Measurements from ENCODE around the gene FDXR.

DNA sequence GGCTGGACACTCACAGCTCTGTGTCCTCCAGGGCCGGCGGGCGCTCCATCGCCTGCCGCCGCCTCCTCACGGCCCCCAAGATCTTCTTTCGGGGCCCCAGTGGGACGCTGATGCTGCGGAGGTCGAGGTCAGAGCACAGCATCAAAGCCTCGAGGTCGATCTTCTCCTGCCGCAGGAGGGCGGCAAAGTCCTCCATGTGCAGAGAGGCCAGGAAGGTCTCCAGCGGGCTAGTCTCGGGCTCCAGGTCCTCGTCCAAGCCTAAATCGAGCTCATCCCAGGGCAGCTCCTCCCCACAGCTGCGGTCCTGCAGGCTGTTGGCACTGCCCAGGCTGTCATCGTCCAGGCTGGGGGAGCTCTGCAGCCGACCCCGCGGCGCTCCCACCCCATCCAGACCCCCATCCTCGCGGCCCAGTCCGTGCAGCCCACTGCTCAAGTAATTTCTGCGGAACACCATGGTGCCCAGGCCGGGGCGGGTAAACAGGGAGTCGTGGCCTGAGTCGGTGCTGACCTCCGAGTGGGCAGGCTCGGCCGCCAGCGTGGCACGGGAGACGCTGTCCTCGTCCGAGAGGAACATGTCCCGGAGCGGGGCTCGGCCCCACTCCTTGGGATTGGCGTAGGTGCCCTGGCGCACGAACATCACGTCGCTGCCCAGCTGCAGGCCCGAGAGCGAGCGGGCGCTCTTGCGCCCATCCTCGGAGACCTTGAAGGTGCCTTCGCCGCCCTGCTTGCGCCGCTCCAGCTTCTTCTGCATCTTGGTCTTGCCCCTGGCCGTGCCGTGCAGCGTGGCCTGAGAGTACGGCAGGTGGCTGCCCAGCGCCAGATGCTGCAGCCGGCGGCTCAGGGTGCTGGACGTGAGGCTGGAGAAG, 46.9 kb upstream of the FDXR start:
- TF ChIP-seq, protein P1, sequence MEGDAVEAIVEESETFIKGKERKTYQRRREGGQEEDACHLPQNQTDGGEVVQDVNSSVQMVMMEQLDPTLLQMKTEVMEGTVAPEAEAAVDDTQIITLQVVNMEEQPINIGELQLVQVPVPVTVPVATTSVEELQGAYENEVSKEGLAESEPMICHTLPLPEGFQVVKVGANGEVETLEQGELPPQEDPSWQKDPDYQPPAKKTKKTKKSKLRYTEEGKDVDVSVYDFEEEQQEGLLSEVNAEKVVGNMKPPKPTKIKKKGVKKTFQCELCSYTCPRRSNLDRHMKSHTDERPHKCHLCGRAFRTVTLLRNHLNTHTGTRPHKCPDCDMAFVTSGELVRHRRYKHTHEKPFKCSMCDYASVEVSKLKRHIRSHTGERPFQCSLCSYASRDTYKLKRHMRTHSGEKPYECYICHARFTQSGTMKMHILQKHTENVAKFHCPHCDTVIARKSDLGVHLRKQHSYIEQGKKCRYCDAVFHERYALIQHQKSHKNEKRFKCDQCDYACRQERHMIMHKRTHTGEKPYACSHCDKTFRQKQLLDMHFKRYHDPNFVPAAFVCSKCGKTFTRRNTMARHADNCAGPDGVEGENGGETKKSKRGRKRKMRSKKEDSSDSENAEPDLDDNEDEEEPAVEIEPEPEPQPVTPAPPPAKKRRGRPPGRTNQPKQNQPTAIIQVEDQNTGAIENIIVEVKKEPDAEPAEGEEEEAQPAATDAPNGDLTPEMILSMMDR (conservative IDR thresholded peaks at IDR 0.05): peak; percentile 44
- TF ChIP-seq EZH2 (IDR thresholded peaks at IDR 0.05; ENCODE audit: low read depth): no peak

Data from PC-9 (cell line).